LNCaP clone FGC (cell line): ENCODE data around the gene ZNF549.

Experiments
- DNase-seq: peaks from one replicate; pipeline ENCODE4 v3.0.0-alpha.2; 2011; ENCODE audit warnings: low read depth
- H3K4me3 ChIP-seq: 2 replicates; pipeline ENCODE4 v1.5.1; 2011; ENCODE audit warnings: mild to moderate bottlenecking, low read depth, low read length, control low read depth
- CTCF ChIP-seq: IDR thresholded peaks from 2 replicates; pipeline ENCODE4 v1.5.1; 2012; ENCODE audit warnings: mild to moderate bottlenecking; ENCODE audit not compliant: control insufficient read depth, insufficient read depth; ENCODE audit errors: extremely low read depth

The ZNF549 gene

DNA sequence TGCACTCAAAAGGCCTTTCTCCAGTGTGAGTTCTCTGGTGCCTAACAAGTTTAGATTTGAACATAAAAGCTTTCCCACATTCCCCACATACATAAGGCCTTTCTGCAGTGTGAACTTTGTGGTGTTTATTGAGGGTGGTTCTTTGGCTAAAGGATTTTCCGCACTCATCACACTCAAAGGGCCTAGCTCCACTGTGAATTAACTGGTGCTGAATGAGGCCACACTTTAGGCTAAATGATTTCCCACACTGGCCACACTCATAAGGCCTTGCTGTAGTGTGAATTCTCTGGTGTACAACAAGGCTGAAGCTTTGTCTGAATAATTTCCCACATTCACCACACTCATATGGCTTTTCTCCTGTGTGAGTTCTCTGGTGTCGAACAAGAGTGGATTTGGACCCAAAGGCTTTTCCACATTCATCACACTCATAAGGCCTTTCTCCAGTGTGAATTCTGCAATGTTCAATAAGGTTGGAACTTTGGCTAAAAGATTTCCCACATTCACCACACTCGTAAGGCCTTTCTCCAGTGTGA is 45.3 kb downstream of the ZNF549 start:
- no peak for DNase-seq
- no peak overlapping the region for H3K4me3 ChIP-seq
- no peak for TF ChIP-seq CTCF

DNA sequence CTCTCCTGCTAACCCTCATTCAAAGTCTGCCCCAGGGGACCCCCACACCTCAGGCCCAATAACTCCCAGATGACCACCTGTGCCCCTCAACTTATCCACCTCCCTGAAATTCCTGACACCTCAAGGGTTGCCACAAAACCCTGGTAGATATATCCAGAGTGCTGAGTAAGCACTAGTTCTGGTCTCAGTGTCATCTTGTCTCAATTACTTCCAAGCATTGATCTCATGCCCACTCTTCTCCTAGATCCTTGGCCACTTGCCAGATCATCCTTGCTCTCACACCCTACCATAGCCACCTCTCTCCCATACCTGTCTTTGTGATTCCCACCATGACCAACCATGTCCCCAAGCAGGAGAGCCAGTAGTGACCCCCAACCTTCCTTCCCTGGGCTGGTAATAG is 49.5 kb downstream of the ZNF549 start:
- no peak for TF ChIP-seq CTCF
- no peak for DNase-seq
- no peak overlapping the region for H3K4me3 ChIP-seq

- TF ChIP-seq CTCF, result peak; percentile 41
- peak within 1 kb of the TSS; percentile 97 for H3K4me3 ChIP-seq
- DNase-seq, result peak; percentile 98
These were observed 51.5 kb downstream of the ZNF549 start, which contains the start of gene ZNF416 for GRCh38 chr19:57578487-57579205. Gene ZNF416 (minus strand): TSS chr19:57578911. CDS start chr19:57578704, 207 bp downstream.

GRCh38 chr19:57583104-57583520 is 56.0 kb downstream of the ZNF549 start:
- H3K4me3 ChIP-seq, result no peak overlapping the region
- no peak for DNase-seq

DNA sequence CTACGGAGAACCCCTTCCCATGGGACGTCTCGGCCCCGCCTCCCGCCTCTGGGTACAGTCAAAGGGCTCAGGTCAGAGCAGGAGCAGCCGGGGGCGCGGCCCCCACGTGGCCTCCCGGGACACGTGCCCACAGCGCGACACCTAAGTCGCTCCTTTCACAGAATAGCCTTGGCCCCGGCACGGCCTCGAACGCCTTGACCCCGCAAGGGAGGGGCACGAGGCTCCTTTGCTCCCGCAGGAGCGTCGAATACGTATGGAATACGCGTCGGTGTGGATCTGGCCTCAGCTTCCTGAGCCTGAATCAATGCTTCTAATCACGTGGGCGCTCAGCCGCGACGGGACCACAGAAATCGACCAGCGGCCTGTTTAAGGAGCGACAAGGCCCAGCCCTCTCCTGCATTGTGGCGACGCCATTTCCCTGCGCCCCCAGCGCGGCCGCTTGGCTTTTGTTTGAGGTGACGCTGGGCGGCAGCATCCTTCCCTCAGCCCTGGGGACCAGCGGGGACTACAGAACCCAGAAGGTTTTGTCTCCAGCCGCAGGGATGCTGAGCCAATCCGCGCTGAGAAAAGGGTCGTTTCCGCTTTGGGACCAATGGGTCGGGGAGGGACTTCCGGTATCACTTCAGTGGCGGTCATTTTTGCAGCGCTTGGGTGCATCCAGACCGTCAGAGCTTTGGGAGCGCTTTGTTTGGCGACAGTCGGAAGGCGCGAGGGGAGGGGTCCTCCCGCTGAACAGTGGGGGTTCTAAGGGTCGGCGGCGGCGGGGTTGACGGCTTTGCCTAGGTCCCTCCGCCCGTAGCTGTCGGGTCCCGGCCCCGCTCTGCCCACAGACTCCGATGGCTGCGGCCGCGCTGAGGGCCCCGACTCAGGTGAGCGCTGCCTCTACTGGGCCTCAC is 56.6 kb downstream of the ZNF549 start, which contains the start of gene ZIK1:
Gene ZIK1, plus strand, starts transcription at position 625 of the 896 bp plus-strand sequence. Its CDS starts 212 bp downstream, at position 837.
- peak within 1 kb of the TSS; percentile 79 for H3K4me3 ChIP-seq
- peak; percentile 38; the same call in 1 of the 2 replicates for TF ChIP-seq CTCF
- peak; percentile 86 for DNase-seq

More at GRCh38 chr19:57583104-57583520, 56.0 kb downstream of the ZNF549 start:
- no peak for TF ChIP-seq CTCF

- H3K4me3 ChIP-seq, result no peak overlapping the region
- TF ChIP-seq CTCF, result no peak
- DNase-seq, result no peak
These were observed 60.4 kb downstream of the ZNF549 start for GRCh38 chr19:57587529-57587928.
